ENCODE results near the gene ZNF345. TPM values are rescaled to one million over a fixed set of nuclear protein-coding genes. Genes with fewer than 3 reads are reported as not detected.

Gene ZNF345
- total RNA-seq: 2.7 and 5.5 TPM in 2 replicates

GRCh38 chr19:36850559-36851442, at the start of gene ZNF345:
TSS of gene ZNF345 (plus strand) at chr19:36850876. CDS start at chr19:36876831, 25,955 bp downstream.

GRCh38 chr19:36837906-36838783, 12.5 kb upstream of the ZNF345 start, which contains the start of gene ZNF790:
TSS of gene ZNF790 (minus strand) at chr19:36838387. CDS start at chr19:36825619, 12,768 bp downstream.

GRCh38 chr19:36915992-36916830, 65.5 kb downstream of the ZNF345 start, which contains the start of the genes ZNF568 and ZNF829:
TSS of gene ZNF568 (plus strand) at chr19:36916332. CDS start at chr19:36922771, 6,439 bp downstream.
TSS of gene ZNF829 (minus strand) at chr19:36916291. CDS start at chr19:36915167, 1,124 bp downstream.

Other genes starting within 250 kb of the ZNF345 start
- 2.9 and 6.3 TPM in 2 replicates for gene ZNF382, start 245.6 kb upstream of the ZNF345 start, total RNA-seq
- gene ZNF461, start 184.0 kb upstream of the ZNF345 start, total RNA-seq: 6.1 and 10.1 TPM in 2 replicates
- gene ZNF567, start 163.3 kb upstream of the ZNF345 start, total RNA-seq: 4.5 and 4.7 TPM in 2 replicates
- 1.4 and 2.0 TPM in 2 replicates for gene ZNF850, start 78.1 kb upstream of the ZNF345 start, total RNA-seq
- 3.8 and 5.2 TPM in 2 replicates for gene ZNF790, start 12.5 kb upstream of the ZNF345 start, total RNA-seq
- 3.1 and 5.6 TPM in 2 replicates for gene ZNF829, start 65.4 kb downstream of the ZNF345 start, total RNA-seq
- 4.8 and 9.8 TPM in 2 replicates for gene ZNF568, start 65.5 kb downstream of the ZNF345 start, total RNA-seq
- 3.3 and 3.4 TPM in 2 replicates for gene ZNF420, start 227.6 kb downstream of the ZNF345 start, total RNA-seq

All from cardiac ventricle fibroblast (primary cell).